GM12892 (cell line): ENCODE measurements around the gene TBC1D30.

Experiments
- POLR2A ChIP-seq: IDR thresholded peaks from 2 replicates; pipeline ENCODE4 v1.6.1; 2011; ENCODE audit warnings: low read depth, low read length, control low read depth
- POLR2AphosphoS5 ChIP-seq: IDR thresholded peaks from 2 replicates; pipeline ENCODE4 v1.6.1; 2011; ENCODE audit warnings: low read depth, low read length, control low read depth

- TF ChIP-seq POLR2AphosphoS5 (no peak), POLR2A (no peak)
Observed at GRCh38 chr12:64911081-64911480, 86.6 kb downstream of the TBC1D30 start.
